GM12878 (cell line): ENCODE data around the gene OTOR. TPM values are rescaled to one million over a fixed set of nuclear protein-coding genes. Genes with fewer than 3 reads are reported as not detected.

Experiments
- CBFB ChIP-seq: IDR thresholded peaks from 2 replicates; pipeline ENCODE4 v1.6.1; 2016; ENCODE audit warnings: antibody characterized with exemption, low read depth
- CEBPZ ChIP-seq: fragments of 150-350 bp; IDR thresholded peaks from 2 replicates; pipeline ENCODE4 v1.6.1; 2016; ENCODE audit warnings: low read depth, low read length
- CHD2 ChIP-seq: IDR thresholded peaks from 2 replicates; pipeline ENCODE4 v1.6.1; 2011; ENCODE audit warnings: low read depth, low read length, improper control_type of control experiment, borderline replicate concordance
- DPF2 ChIP-seq: fragments of 450-650 bp; IDR thresholded peaks from 2 replicates; pipeline ENCODE4 v1.6.1; 2017; ENCODE audit warnings: mild to moderate bottlenecking
- E2F4 ChIP-seq: IDR thresholded peaks from 2 replicates; pipeline ENCODE4 v1.6.1; 2012; ENCODE audit warnings: low read depth, low read length, improper control_type of control experiment
- GABPA ChIP-seq: IDR thresholded peaks from 2 replicates; pipeline ENCODE4 v1.6.1; 2014; ENCODE audit warnings: antibody characterized with exemption, low read depth, mild to moderate bottlenecking, inconsistent platforms
- IKZF1 ChIP-seq: fragments of 450-650 bp; conservative IDR thresholded peaks from 2 replicates; pipeline ENCODE4 v1.6.1; 2017; ENCODE audit warnings: antibody characterized with exemption, mild to moderate bottlenecking
- KLF5 ChIP-seq: fragments of 450-650 bp; IDR thresholded peaks from 2 replicates; pipeline ENCODE4 v1.6.1; 2014; ENCODE audit warnings: mild to moderate bottlenecking; ENCODE audit not compliant: partially characterized antibody
- MLLT1 ChIP-seq: fragments of 450-650 bp; IDR thresholded peaks from 2 replicates; pipeline ENCODE4 v1.6.1; 2016; ENCODE audit warnings: mild to moderate bottlenecking
- RELB ChIP-seq: fragments of 450-650 bp; IDR thresholded peaks from 2 replicates; pipeline ENCODE4 v1.6.1; 2017; ENCODE audit warnings: low read depth, mild to moderate bottlenecking, moderate library complexity
- SP1 ChIP-seq: IDR thresholded peaks from one replicate; pipeline ENCODE4 v1.6.1; 2011; ENCODE audit warnings: low read depth, low read length
- TCF12 ChIP-seq: IDR thresholded peaks from 2 replicates; pipeline ENCODE4 v1.6.1; 2011; ENCODE audit warnings: low read depth, mild to moderate bottlenecking, low read length
- USF2 ChIP-seq: IDR thresholded peaks from 2 replicates; pipeline ENCODE4 v1.6.1; 2011; ENCODE audit warnings: low read depth, low read length, improper control_type of control experiment, borderline replicate concordance
- ZBTB11 ChIP-seq: fragments of 450-650 bp; formaldehyde crosslinking; IDR thresholded peaks from 2 replicates; pipeline ENCODE4 v1.5.0; 2022; ENCODE audit warnings: mild to moderate bottlenecking, missing genetic modification characterization
- ZNF24 ChIP-seq: fragments of 450-650 bp; IDR thresholded peaks from 2 replicates; pipeline ENCODE4 v1.6.1; 2017; ENCODE audit warnings: antibody characterized with exemption, mild to moderate bottlenecking
- ZZZ3 ChIP-seq: IDR thresholded peaks from 2 replicates; pipeline ENCODE4 v1.6.1; 2011; ENCODE audit warnings: low read depth; ENCODE audit not compliant: control insufficient read depth, insufficient read length
- polyA plus RNA-seq, 11 experiments: library from polyadenylated mRNA; depleted of rRNA in 4 of 11; unstranded in 6 of 11; stranded (reverse) in 5 of 11; fragments of >200 nt; fragmentation: Nextera tagmentation in 4 of 11; fragmentation: Illumina TruSeq in 1 of 11; extraction: Ambion mirVana in 4 of 11; extraction: Trizol in 1 of 11; gene quantifications; 1 replicate in 1 of 11; 2 replicates in 10 of 11; pipeline versions ENCODE4 v1.2.1 to v1.2.3, GENCODE V29; 2011 to 2016; ENCODE audit warnings: inconsistent platforms in 2 of 11, missing spikeins in 2 of 11, low read depth in 1 of 11
- total RNA-seq, 4 experiments: library from RNA; depleted of rRNA in 3 of 4; stranded (reverse); fragments of >200 nt in 3 of 4; fragmentation: Illumina TruSeq in 1 of 4; extraction: Trizol in 1 of 4; gene quantifications; 2 replicates each; pipeline versions ENCODE4 v1.2.1 to v1.2.3, GENCODE V29; 2013 to 2021

The OTOR gene
- total and polyA plus RNA-seq, 10 of the 15 experiments (the other 5 are each of a cell fraction or from before 2014, with no cell fraction given): not detected

GRCh38 chr20:16729565-16730460 is 18.3 kb upstream of the OTOR start, which contains the start of gene SNRPB2 (continued):
- peak; percentile 90 for TF ChIP-seq RELB
- no peak for TF ChIP-seq E2F4
- peak; percentile 92 for TF ChIP-seq KLF5
- TF ChIP-seq MLLT1: peak; percentile 100
- peak; percentile 97 for TF ChIP-seq GABPA
- peak; percentile 71; the same call in 1 of the 2 replicates for TF ChIP-seq CBFB
- TF ChIP-seq TCF12: 0 out of 2 replicates have a peak, but pooled peaks have one; percentile 68
- TF ChIP-seq USF2: no peak
- TF ChIP-seq CEBPZ: peak; percentile 84
- peak; percentile 76 for TF ChIP-seq CHD2
- TF ChIP-seq ZZZ3: no peak
- peak; percentile 94 for TF ChIP-seq IKZF1
- TF ChIP-seq SP1: peak; percentile 61
- 0 out of 2 replicates have a peak, but pooled peaks have one; percentile 18 for TF ChIP-seq ZNF24
- TF ChIP-seq DPF2: no peak; the same call in 1 of the 2 replicates
- TF ChIP-seq ZBTB11 (CRISPR knock-in tag): no peak
